Measurements from ENCODE around the gene MRC2. TPM values are rescaled to one million over a fixed set of nuclear protein-coding genes. Genes with fewer than 3 reads are reported as not detected.

The MRC2 gene
- total RNA-seq, 1 donor from 2014 or later, result 18.1 TPM

GRCh38 chr17:62671553-62671952, 44.1 kb downstream of the MRC2 start:
- peak; percentile 24 for ATAC-seq
- intact Hi-C loops (cut with micrococcal nuclease), result loop anchor here (10.0 kb wide), 1 partner anchor 733 kb away; no protein-coding TSS in a partner anchor
- DNase-seq, result no peak

GRCh38 chr17:62672957-62673356, 45.5 kb downstream of the MRC2 start:
- ATAC-seq (no peak), DNase-seq (no peak)
- intact Hi-C loops (cut with micrococcal nuclease), result loop anchor here (10.0 kb wide), 1 partner anchor 732 kb away; no protein-coding TSS in a partner anchor

- DNase-seq, result no peak
Observed at GRCh38 chr17:62673614-62674362, 46.3 kb downstream of the MRC2 start.

GRCh38 chr17:62674363-62674739, 46.9 kb downstream of the MRC2 start:
- DNase-seq (no peak), ATAC-seq (no peak)
- intact Hi-C loops (cut with micrococcal nuclease), result loop anchor here (10.0 kb wide), 1 partner anchor 730 kb away; no protein-coding TSS in a partner anchor

More at GRCh38 chr17:62673614-62674362, 46.3 kb downstream of the MRC2 start:
- ATAC-seq, result no peak
- intact Hi-C loops (cut with micrococcal nuclease), result loop anchor here (10.0 kb wide), 1 partner anchor 731 kb away; no protein-coding TSS in a partner anchor

GRCh38 chr17:62674841-62675240, 47.4 kb downstream of the MRC2 start:
- ATAC-seq (no peak), DNase-seq (no peak)
- intact Hi-C loops (cut with micrococcal nuclease), result loop anchor here (10.0 kb wide), 1 partner anchor 730 kb away; no protein-coding TSS in a partner anchor

DNA sequence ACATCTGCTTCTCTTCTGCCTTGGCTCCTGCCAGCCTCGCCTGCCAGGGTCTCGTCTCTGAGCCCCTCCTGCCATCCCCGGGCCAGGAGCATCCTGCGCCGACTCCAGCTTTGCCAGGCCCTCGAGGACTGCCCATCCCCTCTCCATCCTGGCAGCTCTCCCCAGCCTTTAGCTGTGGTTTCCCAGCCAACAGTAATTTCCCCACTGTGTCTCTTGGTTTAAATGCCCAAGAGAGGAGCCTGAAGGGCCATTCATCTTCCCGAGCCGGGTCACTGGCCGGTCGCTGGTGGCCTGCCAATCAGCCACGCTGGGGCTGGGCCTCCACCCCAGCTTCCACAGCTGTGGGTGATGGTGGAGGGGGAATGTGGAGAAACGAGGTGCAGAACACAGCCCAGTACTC, 47.8 kb downstream of the MRC2 start:
- ATAC-seq, result no peak
- no peak for DNase-seq
- intact Hi-C loops (cut with micrococcal nuclease), result loop anchor here (10.0 kb wide), 1 partner anchor 730 kb away; no protein-coding TSS in a partner anchor

DNA sequence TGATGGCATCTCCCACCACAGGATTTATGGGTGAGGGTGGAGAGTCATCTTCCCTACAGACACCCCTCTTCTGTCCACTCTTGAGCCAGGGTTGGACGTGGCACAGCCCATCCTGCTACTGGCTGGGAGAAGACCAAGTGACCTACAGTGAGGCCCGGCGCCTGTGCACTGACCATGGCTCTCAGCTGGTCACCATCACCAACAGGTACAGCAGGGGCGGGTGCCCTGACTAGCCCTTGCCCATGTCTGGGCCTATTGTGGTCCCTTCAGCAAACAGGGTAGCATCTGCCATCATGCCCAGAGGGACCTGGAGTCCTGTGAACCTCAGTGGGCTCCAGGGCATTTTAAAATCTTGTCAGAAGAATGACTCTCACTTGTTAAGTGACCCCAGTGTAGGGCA, 48.2 kb downstream of the MRC2 start:
- no peak for ATAC-seq
- intact Hi-C loops (cut with micrococcal nuclease), result loop anchor here (10.0 kb wide), 1 partner anchor 729 kb away; no protein-coding TSS in a partner anchor
- DNase-seq, result no peak

- ATAC-seq (no peak), DNase-seq (no peak)
- intact Hi-C loops (cut with micrococcal nuclease), result loop anchor here (10.0 kb wide), 1 partner anchor 728 kb away; no protein-coding TSS in a partner anchor
Observed at GRCh38 chr17:62676231-62676943, 48.9 kb downstream of the MRC2 start.

GRCh38 chr17:62676952-62677596, 49.6 kb downstream of the MRC2 start:
- ATAC-seq (no peak), DNase-seq (no peak)
- intact Hi-C loops (cut with micrococcal nuclease), result loop anchor here (10.0 kb wide), 1 partner anchor 728 kb away; no protein-coding TSS in a partner anchor

DNA sequence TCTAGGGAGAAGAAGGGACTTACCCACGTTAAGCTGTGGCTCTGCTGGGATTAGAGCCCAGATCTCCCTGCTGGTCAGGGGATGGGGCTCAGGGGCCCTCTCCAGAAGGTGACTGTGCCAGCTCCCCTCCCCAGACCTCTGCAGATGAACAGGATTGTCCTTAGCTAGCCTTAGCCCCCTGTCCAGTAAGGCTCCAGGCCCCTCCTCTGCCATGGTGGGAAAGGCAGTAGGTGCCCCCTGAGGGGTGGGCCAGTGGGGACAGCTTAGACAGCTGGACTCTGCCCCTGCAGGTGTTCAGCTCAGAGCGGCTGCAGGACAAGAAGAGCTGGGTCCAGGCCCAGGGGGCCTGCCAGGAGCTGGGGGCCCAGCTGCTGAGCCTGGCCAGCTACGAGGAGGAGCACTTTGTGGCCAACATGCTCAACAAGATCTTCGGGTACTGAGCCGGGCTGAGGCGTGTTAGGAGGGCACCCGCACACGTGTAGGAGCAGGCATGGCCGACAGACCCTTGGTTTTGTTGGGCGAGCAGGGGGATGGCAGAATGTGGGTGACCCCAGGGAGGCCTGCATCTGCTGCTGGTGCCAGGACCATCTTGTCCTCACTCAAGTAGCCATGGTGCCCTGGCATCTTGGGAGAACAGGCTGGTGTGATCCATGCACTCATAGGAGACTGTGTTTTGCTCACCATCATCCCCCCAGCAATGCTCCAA, 50.9 kb downstream of the MRC2 start:
- DNase-seq (no peak), ATAC-seq (no peak)
- intact Hi-C loops (cut with micrococcal nuclease), result loop anchor here (10.0 kb wide), 1 partner anchor 726 kb away; no protein-coding TSS in a partner anchor

DNA sequence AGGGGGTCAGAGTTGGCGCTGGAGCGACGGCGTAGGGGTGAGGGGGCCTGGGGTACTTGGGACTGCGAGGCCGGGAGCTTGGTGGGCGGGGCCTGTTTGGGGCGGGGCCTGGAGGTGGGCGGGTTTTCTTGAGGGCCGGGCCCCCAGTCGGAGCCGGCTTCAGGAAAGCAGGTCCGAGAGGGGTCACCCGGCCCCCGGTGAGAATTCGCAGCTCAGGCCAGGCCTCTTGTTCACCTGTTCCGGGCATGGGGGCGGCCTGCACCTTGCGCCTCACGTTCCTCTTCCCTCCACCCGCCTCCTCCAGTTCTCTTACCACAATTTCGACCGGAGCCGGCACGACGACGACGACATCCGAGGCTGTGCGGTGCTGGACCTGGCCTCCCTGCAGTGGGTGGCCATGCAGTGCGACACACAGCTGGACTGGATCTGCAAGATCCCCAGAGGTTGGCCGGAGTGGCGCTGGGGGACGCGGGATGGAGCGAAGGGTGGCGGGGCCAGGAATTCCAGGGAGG, 52.5 kb downstream of the MRC2 start:
- DNase-seq, result no peak
- no peak for ATAC-seq

DNA sequence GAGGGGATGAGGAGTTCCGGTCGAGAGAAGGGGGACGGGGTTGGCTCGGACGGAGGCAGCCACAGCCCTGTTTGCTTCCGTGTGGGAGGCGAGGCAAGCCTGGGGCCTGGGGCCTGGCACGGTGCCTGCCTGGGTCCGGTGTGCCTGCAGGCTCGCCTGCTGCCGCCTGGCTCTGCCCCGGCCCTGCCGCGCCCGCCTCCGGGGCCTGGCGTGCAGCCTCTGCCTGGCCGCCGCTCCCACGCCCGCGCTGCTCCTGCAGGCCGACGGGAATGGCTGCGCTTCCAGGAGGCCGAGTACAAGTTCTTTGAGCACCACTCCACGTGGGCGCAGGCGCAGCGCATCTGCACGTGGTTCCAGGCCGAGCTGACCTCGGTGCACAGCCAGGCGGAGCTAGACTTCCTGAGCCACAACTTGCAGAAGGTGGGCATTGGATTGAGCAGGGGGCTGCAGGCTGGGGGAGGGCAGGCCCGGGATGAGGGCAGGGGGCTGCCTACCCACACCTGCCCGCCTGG, 53.1 kb downstream of the MRC2 start:
- intact Hi-C loops (cut with micrococcal nuclease), result no loop called here
- DNase-seq (no peak), ATAC-seq (no peak)

More for the DNA sequence above, 52.5 kb downstream of the MRC2 start:
- intact Hi-C loops (cut with micrococcal nuclease), result loop anchor here (10.0 kb wide), 1 partner anchor 725 kb away; no protein-coding TSS in a partner anchor

DNA sequence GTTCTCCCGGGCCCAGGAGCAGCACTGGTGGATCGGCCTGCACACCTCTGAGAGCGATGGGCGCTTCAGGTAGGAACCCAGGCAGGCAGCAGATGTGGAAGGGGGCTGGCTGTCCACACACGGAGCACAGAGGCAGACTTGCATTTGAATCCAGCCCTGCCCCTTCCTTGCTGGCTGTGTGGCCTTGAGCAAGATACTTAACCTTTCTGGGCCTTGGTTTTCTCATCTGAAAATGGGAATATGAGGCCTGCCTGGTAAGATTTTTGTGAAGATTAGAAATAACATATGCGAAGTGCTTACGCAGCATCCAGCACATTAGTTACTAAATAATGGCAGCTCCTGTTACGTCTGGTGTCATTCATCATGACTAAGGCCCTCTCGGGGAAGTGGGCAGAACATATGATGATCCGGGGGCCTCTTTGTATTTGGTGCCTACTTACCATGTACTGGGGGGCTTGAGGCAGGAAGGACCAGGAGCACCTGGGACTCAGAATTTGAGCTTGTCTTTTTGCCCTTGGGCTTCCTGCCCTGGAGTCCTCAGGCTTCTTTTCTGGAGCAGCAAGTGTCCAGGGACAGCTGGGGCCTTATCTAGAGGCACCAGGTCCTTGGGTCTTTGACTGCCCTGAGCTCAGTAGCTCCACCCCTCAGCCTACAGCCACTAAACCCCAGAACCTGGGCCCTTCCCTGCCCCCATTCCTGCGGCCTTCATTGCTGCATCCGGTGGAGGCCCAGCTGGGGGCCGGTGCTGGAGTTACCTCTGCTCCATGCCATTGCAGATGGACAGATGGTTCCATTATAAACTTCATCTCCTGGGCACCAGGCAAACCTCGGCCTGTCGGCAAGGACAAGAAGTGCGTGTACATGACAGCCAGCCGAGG, 53.8 kb downstream of the MRC2 start:
- intact Hi-C loops (cut with micrococcal nuclease), result no loop called here
- DNase-seq (no peak), ATAC-seq (no peak)

GRCh38 chr17:62681939-62682381, 54.5 kb downstream of the MRC2 start:
- no peak for ATAC-seq
- intact Hi-C loops (cut with micrococcal nuclease), result no loop called here
- DNase-seq, result no peak

DNA sequence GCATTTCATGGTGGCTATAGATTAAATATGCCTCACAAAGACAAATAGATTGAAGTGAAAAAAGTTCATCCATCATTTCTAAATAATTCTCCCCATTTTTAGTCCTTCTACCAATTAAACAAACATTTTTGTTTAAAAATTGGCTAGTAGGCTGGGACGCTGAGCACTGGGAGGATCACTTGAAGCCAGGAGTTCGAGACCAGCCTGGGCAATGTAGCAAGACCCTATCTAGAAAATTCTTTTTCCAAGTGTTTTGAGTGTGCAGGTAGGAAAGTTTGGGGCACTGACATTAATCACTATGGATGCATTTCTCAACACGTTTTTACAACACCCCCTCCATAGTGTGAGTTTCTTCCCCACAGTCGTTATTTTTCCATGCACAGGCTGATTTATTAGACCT, 56.7 kb downstream of the MRC2 start:
- intact Hi-C loops (cut with micrococcal nuclease), result no loop called here
- ATAC-seq, result no peak
- DNase-seq, result no peak

DNA sequence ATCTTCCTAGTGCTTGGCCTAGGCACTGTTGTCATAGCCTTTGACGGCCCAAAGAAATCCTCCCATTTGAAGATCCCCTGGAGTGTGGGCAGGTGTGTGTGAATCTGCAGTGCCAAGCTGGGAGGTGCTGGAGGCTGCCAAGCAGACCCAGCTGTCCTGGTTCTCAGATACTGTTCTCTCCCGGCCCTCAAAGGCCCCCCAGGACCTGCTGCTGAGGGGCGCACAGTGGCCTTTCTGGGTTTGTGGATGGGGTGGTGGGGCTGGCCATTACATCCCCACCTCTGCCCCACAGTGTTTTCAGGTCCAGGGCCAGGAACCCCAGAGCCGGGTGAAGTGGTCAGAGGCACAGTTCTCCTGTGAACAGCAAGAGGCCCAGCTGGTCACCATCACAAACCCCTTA, 60.5 kb downstream of the MRC2 start:
- no peak for ATAC-seq
- intact Hi-C loops (cut with micrococcal nuclease), result no loop called here
- DNase-seq, result no peak

DNA sequence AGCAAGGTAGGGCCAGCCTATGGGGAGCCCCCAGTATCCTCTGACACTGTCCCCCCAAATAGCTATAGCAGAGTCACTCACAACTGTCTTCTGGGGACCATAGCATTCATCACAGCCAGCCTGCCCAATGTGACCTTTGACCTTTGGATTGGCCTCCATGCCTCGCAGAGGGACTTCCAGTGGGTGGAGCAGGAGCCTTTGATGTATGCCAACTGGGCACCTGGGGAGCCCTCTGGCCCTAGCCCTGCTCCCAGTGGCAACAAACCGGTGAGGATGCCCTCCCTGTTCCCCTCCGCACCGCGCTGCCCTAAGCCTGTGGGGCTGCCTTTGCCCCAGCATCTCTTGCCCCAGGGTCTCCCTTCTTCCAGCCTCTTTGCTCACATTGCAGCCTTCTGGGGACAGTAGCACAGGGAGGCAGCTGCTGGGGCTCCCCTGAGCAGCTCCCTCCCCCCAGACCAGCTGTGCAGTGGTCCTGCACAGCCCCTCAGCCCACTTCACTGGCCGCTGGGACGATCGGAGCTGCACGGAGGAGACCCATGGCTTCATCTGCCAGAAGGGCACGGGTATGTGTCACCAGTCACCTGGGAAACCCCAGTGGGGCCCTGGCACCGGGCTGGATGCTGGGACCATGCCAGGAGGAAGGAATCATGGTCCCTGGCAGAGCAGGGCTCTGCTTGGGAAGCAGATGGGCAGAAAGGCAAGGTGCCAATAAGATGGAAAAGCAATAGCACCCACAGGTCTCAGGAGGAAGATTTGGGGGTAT, 61.1 kb downstream of the MRC2 start:
- intact Hi-C loops (cut with micrococcal nuclease), result no loop called here
- no peak for DNase-seq
- ATAC-seq, result peak; percentile 16

All from left ventricle myocardium superior (tissue), 1 donor.